Activated CD4-positive, alpha-beta T cell treated with anti-CD3 and anti-CD28 coated beads for 48 hours (primary cell): ENCODE results near the gene HS2ST1.

Experiments
- DNase-seq: peaks from one replicate; pipeline ENCODE4 v3.0.0-alpha.2; 2020

Gene HS2ST1

DNA sequence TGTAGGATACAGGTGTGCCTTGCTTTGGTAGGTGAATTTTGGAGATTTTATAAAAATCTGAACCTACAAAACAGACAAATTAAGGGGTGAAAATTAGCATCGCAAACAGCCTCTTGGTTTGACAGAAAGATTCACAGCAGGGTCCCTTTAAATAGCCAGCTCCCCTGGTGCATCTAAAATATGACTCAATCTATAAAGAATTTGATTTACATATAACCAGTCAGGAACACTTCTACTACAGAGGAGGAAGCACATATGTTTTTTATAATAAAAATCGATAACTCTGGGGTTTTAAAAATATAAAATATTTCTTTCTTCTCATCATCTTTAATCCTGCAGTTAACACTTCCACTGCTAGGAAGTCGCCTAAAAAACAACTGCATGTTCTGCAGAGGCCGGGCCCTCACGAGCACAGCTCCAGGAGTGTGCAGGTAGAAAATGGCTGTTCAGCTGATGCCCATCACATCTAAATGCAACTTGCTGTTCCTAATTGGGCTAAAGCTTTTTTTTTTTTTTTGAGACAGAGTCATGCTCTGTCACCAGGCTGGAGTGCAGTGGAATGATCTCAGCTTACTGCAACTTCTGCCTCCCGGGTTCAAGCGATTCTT, 203.4 kb downstream of the HS2ST1 start:
- DNase-seq, result no peak

DNA sequence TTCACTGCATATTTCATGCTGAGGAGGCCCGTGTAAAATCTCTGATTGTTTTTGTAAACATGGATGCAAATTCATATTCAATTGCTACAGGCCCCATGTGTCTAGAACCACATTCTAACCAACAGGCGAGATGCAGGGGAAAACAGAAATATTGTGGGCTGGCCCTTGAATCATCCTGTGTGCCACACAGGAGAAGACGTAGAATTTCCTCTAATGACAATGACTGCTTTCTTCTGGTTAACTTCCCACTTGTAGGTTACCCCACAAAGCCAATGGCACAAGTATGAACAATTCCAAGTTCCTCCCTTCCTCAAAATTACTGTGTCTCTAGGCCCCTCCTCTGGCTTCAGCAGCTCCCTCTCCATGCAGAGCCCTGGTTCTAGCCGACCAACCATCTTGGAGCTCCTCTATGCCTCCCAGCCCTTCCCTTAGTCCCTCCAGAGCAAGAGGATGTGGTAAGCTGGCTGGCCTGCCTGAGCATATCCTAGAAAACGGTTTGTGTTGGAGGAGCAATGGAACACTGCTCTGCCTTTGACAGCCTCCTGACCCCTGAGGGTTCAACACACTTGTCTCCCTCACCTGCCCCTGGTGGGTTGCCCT, 205.2 kb downstream of the HS2ST1 start:
- no peak for DNase-seq

DNA sequence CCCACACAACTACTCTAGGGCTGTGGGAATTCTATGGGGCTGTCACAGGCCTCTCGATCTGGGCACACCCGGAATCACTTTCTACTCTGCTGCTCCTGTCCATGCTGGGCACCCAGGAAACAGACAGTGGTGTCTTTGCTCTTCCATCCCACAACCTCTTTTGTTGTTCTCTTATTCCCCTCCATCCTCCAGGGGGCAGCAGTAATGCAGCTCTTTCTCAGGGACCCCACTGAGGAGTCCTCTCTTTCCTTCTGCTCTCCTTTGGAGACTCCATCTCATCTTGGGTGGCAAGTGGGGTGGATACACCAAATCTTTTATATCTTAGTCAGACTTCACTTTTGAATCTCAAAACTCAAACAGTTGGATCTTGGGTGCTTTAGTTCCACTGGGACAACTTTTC, 206.3 kb downstream of the HS2ST1 start:
- no peak for DNase-seq

GRCh38 chr1:87121711-87122163, 207.3 kb downstream of the HS2ST1 start:
- no peak for DNase-seq

DNA sequence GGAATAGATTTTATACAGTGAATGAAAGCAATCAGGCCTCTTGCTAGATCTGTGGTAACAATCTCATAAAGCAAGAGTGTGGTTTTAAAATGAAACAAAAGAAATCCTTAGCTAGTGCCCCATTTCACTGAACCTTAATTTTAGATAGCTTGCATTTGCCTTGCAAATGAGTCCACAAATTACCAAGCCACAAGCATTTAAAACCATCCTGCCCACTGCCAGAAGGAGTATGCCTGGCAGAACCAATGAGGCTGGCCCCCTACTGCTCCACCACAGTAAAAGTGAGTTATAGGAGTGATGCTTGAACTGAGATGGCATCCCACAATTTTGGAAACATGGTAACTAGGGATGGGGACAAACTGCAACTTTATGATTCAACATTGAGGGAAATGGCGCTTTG, 207.8 kb downstream of the HS2ST1 start:
- no peak for DNase-seq

DNA sequence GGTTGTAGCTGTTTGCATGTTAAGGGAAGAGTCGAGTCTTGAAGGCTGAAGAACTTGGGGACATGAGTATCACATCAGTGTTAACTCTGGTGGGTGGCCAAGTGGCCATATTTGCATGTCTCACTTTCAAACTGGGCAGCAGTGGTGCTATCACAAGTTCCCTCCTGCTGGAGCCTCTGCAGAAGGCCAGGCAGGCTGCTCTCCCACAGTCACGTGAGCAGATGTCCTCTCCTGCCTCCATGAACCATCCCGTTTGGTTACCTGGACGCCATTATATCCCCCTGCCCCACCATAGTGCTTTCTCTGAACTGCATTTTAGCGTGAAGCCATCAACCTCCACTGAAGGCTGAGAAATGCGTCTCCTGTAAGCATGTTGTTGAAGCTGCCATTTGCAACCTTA, 209.2 kb downstream of the HS2ST1 start:
- DNase-seq, result no peak

DNA sequence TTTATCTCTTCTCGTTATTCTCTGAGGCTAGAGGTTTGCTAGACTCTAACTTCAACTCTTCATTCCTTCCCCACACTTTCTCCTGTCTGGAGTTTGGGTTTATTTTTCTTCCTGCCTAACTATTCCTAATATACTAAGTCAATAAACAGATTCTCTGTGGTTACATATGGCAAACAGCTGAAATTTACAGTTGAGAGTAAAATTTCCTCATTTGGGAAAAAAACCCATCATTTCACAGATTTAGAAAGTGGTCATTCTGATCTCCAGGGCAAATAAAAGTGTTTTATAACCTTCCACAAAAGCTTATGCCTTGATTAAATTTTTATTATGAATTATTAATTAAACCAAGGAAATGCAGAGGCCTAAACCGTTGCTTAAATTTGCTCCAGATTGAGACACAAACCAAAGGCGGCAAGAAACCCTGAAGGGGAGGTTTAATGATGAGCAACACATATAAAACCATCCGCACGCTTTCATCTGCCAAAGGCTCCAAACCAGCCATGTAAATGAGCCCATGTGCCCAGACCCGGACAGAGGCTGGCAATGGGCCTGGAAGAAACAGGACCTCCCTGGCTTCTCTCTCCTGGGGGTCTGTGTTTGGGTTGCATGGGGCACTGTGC, 212.6 kb downstream of the HS2ST1 start:
- DNase-seq, result no peak

GRCh38 chr1:87127581-87127980, 213.1 kb downstream of the HS2ST1 start:
- no peak for DNase-seq

GRCh38 chr1:87129038-87129437, 214.6 kb downstream of the HS2ST1 start:
- DNase-seq, result no peak

DNA sequence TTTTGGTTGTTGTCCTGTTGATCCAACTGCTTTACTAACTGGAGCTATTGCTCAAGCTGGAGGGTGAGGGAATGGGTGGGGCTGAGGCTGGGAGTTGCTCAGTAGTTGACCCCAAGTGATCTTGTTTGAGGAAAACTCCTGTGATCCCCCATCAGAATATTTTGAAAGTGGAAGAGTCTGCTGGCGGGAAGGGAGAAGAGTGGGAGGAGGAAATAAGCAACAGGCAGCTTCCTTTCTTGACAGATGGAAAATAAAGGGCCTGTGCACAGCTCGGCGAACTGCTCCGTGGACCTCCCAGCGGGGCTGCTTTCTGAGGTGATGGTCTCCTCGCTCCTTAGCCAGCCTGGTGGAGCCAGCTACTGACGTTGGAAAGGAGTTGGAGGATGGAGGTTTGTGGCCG, 215.2 kb downstream of the HS2ST1 start:
- DNase-seq, result no peak

DNA sequence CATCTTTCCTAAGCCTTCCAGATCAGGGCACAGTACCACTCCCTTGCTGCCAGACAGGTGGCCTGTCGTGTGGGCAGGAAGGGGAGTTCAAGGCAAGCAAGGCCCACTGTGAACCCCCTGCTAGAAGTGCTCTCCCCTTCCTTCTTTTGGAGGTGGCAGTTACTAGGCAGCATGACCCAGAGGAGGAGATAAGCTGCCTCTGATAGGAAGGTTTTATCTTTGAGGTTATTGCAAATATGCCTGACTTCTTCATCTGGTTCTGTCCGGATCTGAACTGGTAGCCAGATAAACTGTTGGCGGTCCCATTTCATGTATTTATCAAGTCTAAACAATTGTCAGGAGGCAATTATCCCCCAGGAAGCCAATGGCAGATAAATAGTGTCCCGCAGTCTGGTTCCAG, 216.0 kb downstream of the HS2ST1 start:
- no peak for DNase-seq

DNA sequence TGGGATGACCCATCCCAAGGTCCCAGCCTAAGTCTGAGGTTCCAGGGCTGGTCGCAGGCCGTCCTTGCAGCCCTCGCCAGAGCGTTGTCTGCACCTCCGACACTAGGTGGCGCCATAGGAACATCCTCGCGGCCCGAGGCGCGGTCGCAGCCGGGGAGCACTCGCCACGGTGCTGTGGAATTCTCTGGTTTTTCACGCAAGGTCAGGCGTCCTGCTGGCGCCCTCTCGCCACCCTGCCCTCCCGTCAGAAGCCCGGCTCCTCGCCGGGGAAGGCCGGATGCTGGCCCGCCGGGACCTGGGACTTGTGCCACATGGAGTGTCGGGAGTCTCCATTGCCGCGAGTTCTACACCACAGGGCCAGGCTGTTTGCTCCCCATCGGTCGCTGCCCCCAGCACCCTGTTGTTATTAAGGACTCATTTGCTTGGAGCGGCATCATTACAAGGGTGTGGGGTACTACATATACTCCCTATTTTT, 217.4 kb downstream of the HS2ST1 start:
- DNase-seq, result peak; percentile 83

GRCh38 chr1:87132284-87132870, 217.9 kb downstream of the HS2ST1 start:
- no peak for DNase-seq

DNA sequence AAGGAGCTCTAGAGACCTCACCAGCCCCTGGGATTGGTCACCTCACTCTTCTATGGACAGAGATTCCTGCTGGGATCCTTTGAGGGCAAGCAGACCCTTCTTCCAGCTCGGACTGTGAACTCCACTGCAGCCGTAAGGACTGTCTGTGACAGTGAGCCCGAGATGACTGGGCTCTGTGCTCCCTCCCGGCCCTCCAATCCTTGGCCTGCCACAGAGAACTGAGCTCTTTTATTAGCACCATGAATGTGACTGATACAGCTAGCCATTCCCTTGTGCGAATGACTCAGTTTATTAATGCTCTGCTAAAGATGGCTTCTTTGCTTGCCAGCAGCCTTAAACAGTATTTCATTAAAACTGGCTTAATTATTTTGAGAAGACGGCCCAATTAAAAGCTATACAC, 219.6 kb downstream of the HS2ST1 start:
- no peak for DNase-seq

DNA sequence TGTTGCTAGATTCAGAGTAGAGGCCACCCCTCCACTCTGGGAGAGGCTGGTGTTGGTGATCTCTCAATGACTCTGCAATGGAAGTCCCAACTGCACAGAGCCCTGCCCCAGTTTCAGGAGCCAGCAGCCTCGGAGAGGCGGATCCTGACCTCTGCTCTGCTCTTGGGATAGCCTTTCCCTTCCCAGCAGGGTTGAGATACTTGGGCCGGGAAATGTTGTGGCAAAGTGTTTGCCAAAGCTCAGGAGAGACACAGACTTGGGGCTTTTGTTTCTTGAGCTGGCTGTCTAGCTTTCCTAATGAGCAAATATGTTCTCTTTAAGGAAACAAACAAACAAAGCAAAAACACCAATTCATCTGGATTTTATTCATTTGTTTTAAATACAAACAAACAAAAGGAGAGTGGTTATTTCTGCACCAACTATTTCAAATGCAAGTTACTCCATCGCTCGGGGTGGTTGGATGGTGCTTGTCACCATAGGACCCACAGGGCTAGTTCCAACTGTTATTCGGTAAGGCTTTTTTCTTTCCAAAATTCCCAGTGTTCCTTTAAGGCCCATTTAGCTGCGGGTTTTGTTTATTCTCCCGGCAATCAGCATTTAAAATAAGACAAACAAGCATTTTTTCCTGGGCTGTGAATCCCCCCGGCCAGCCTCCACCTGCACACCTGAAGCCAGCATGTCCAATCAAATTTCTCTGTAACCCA, 220.3 kb downstream of the HS2ST1 start:
- no peak for DNase-seq

DNA sequence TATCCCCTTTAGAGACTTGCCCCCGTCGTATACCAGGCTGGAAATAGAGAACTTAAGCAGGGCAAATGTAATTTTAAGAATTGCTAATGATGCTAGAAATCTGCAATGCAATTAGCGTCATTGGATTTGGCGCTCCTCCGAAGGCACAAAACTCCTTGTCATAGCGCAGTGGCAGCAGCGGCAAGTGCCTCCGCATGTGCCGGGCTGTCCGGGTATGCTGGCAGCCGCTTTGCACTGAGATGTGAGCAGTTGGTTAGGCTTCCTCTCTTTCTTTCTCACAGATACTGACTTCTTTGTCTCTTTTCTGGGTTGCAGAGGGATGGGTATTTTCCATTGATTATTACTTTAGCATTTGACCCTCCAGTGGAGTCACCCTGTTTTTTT, 220.9 kb downstream of the HS2ST1 start:
- no peak for DNase-seq

DNA sequence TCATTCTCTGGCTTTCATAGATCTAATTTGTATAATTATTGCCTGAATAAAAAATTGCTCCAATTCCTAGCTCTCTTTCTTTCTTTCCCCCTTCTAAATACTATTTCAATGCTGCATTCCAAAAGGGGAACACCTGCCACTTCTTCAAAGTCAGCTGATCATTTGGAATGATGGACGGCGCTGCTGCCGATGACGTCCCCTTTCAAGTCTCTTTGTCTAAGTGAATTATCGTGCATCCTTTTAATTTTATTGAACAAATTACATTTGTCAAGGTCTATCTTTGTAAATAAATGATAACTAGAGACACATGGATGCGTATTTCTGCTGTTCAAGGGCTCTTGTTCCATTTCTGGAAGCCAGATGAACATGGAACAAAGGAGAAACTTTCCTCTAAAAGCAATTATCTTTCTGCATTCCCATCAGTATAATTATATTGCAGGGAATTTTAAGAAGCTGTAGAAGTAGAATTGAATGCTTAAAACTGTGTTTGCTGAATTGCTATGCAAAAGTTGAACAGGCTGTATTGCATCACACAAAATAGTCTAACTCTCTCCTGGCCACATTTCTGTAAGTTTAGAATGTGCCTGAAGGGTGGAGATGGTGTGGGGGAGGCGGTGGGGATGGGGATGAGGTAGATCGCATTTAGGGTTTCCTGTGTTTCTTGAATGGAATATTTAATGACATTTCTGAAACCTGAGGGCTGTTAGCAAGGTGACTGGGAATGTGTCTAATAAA, 222.3 kb downstream of the HS2ST1 start:
- DNase-seq, result no peak

GRCh38 chr1:87137342-87137739, 222.9 kb downstream of the HS2ST1 start:
- DNase-seq, result no peak

DNA sequence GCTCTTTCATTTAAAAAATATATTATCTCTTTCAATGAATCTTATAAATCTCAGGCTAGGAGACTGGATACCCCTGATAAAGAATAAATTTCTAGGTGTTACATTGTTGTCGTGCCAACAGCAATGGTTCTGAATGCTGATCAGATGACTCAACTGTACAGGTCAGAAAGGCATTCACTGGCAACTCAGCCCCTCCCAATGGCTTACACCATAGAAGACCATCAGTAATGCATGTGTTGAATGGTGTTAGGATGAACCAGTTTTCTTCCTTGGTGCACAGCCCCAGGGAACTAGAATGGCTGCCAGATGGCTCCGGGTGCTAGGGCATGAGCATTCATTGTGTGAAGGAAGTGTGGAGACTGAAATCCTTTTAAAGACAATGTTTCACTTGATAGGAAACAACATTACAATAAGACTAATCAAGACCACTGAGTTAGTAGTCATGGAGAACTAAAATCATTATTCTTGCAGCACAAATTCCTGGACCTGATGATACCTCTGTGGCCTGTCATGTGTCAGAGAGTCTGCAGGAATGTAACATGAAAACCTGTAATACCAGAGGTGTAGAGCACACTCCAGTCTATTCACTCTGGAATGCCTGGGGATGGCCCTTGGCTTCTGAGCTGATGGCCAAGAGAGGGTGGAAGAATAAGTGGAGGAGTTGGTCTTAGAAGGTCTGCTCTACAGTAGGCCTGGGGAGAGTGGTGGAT, 226.6 kb downstream of the HS2ST1 start:
- no peak for DNase-seq

- no peak for DNase-seq
These were observed 227.1 kb downstream of the HS2ST1 start for GRCh38 chr1:87141556-87141955.

- DNase-seq, result no peak
These were observed 229.1 kb downstream of the HS2ST1 start for GRCh38 chr1:87143413-87144135.
